ENCODE data around the gene DIPK1C.
A peak's percentile ranks its signal among the peaks of the same experiment; 100 is the strongest.

DIPK1C gene

GRCh38 chr18:74497324-74497676 is 40.2 kb upstream of the DIPK1C start:
- ATAC-seq = no peak
- TF ChIP-seq TCF4 (CRISPR knock-in tag; IDR thresholded peaks at IDR 0.05; ENCODE audit: borderline replicate concordance) (no peak), ZC3H10 (CRISPR knock-in tag; IDR thresholded peaks at IDR 0.05) (no peak), PPARA (CRISPR knock-in tag; IDR thresholded peaks at IDR 0.05; ENCODE audit: borderline replicate concordance) (no peak), CSDC2 (CRISPR knock-in tag; IDR thresholded peaks at IDR 0.05) (no peak), TOX (CRISPR knock-in tag; IDR thresholded peaks at IDR 0.05; ENCODE audit: borderline replicate concordance) (no peak), CREB5 (CRISPR knock-in tag; IDR thresholded peaks at IDR 0.05; ENCODE audit: low read depth) (no peak), OSR1 (CRISPR knock-in tag; IDR thresholded peaks at IDR 0.05) (no peak), ZNF8 (CRISPR knock-in tag; IDR thresholded peaks at IDR 0.05) (no peak), ZNF565 (CRISPR knock-in tag; conservative IDR thresholded peaks at IDR 0.05; ENCODE audit: low read depth) (no peak), SNAI2 (CRISPR knock-in tag; IDR thresholded peaks at IDR 0.05) (no peak), BACH2 (CRISPR knock-in tag; IDR thresholded peaks at IDR 0.05; ENCODE audit: borderline replicate concordance) (no peak), ARNTL (CRISPR knock-in tag; IDR thresholded peaks at IDR 0.05; ENCODE audit: borderline replicate concordance, low read depth) (no peak), GLIS3 (CRISPR knock-in tag; IDR thresholded peaks at IDR 0.05) (no peak), ZFP30 (CRISPR knock-in tag; IDR thresholded peaks at IDR 0.05) (no peak)
- TF ChIP-seq, protein P1, sequence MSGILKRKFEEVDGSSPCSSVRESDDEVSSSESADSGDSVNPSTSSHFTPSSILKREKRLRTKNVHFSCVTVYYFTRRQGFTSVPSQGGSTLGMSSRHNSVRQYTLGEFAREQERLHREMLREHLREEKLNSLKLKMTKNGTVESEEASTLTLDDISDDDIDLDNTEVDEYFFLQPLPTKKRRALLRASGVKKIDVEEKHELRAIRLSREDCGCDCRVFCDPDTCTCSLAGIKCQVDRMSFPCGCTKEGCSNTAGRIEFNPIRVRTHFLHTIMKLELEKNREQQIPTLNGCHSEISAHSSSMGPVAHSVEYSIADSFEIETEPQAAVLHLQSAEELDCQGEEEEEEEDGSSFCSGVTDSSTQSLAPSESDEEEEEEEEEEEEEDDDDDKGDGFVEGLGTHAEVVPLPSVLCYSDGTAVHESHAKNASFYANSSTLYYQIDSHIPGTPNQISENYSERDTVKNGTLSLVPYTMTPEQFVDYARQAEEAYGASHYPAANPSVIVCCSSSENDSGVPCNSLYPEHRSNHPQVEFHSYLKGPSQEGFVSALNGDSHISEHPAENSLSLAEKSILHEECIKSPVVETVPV (CRISPR knock-in tag; IDR thresholded peaks at IDR 0.05) = no peak
- TF ChIP-seq, protein P2, sequence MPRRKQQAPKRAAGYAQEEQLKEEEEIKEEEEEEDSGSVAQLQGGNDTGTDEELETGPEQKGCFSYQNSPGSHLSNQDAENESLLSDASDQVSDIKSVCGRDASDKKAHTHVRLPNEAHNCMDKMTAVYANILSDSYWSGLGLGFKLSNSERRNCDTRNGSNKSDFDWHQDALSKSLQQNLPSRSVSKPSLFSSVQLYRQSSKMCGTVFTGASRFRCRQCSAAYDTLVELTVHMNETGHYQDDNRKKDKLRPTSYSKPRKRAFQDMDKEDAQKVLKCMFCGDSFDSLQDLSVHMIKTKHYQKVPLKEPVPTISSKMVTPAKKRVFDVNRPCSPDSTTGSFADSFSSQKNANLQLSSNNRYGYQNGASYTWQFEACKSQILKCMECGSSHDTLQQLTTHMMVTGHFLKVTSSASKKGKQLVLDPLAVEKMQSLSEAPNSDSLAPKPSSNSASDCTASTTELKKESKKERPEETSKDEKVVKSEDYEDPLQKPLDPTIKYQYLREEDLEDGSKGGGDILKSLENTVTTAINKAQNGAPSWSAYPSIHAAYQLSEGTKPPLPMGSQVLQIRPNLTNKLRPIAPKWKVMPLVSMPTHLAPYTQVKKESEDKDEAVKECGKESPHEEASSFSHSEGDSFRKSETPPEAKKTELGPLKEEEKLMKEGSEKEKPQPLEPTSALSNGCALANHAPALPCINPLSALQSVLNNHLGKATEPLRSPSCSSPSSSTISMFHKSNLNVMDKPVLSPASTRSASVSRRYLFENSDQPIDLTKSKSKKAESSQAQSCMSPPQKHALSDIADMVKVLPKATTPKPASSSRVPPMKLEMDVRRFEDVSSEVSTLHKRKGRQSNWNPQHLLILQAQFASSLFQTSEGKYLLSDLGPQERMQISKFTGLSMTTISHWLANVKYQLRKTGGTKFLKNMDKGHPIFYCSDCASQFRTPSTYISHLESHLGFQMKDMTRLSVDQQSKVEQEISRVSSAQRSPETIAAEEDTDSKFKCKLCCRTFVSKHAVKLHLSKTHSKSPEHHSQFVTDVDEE (CRISPR knock-in tag; IDR thresholded peaks at IDR 0.05) = no peak

DNA sequence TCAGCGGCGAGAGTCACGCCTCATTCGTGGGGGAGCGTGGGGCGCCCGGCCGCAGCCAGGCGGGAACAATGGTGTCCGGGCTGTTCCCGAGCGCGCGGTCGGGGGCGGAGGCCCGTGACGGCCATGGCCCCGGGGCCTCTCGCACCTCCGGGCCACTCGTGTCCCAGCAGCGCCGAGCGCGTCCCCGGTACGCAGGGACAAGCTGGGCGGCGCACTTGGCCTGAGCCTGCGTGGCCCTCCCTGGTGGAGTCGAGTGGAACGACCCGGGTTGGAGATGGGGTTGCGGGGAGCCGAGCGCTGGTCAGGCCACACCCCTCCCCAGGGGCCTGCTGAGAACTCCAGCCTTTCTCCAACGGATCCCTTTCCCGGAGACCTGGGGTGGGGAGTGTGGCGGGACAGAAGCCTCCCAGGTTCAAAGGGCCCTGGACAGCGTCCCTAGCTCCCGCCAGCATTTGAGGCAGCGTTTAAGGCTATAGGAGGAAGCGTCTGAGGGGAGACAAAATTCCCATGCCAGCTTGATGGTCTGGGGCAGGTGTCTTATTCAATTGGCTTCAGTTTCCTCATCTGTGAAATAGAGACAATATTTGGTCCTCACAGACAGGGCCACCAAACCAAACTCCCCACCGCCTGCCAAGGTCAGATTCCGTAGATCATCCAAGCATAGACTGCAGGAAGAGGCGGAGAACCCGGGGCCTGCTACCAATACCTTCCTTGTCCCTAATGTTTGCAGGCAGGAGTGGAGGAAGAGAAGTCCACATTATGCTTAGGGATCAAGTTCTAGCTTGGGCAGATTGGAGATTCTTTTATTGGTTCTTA is 39.6 kb upstream of the DIPK1C start:
- ATAC-seq = peak; percentile 81
- TF ChIP-seq ZFP3 (CRISPR knock-in tag; IDR thresholded peaks at IDR 0.05) (0 out of 2 replicates have a peak, but pooled peaks have one; percentile 14), SNAI2 (CRISPR knock-in tag; IDR thresholded peaks at IDR 0.05) (no peak)

- TF ChIP-seq BACH2 (CRISPR knock-in tag; IDR thresholded peaks at IDR 0.05; ENCODE audit: borderline replicate concordance) (peak; percentile 73; the same call in 1 of the 2 replicates), ZFP30 (CRISPR knock-in tag; IDR thresholded peaks at IDR 0.05) (peak; percentile 56; the same call in 1 of the 2 replicates), ARNTL (CRISPR knock-in tag; IDR thresholded peaks at IDR 0.05; ENCODE audit: borderline replicate concordance, low read depth) (no peak), CREB5 (CRISPR knock-in tag; IDR thresholded peaks at IDR 0.05; ENCODE audit: low read depth) (peak; percentile 49; the same call in 1 of the 2 replicates), GLIS3 (CRISPR knock-in tag; IDR thresholded peaks at IDR 0.05) (no peak), ISL1 (CRISPR knock-in tag; IDR thresholded peaks at IDR 0.05) (no peak), ZNF565 (CRISPR knock-in tag; conservative IDR thresholded peaks at IDR 0.05; ENCODE audit: low read depth) (peak; percentile 80; the same call in 1 of the 2 replicates)
- TF ChIP-seq, protein P2 (CRISPR knock-in tag; IDR thresholded peaks at IDR 0.05) = peak; percentile 9; the same call in 1 of the 2 replicates
- TF ChIP-seq, protein P3, sequence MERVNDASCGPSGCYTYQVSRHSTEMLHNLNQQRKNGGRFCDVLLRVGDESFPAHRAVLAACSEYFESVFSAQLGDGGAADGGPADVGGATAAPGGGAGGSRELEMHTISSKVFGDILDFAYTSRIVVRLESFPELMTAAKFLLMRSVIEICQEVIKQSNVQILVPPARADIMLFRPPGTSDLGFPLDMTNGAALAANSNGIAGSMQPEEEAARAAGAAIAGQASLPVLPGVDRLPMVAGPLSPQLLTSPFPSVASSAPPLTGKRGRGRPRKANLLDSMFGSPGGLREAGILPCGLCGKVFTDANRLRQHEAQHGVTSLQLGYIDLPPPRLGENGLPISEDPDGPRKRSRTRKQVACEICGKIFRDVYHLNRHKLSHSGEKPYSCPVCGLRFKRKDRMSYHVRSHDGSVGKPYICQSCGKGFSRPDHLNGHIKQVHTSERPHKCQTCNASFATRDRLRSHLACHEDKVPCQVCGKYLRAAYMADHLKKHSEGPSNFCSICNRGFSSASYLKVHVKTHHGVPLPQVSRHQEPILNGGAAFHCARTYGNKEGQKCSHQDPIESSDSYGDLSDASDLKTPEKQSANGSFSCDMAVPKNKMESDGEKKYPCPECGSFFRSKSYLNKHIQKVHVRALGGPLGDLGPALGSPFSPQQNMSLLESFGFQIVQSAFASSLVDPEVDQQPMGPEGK (CRISPR knock-in tag; IDR thresholded peaks at IDR 0.05; ENCODE audit: borderline replicate concordance) = no peak
- peak; percentile 93 for ATAC-seq
Measured at GRCh38 chr18:74495581-74496507, 38.7 kb upstream of the DIPK1C start, which contains the start of gene CNDP2. Gene CNDP2, plus strand, starts transcription at chr18:74496363. Its CDS starts 3,611 bp downstream, at chr18:74499974.
